Neural crest cell (in vitro differentiated cells): ENCODE measurements around the gene SH3PXD2A. TPM values are rescaled to one million over a fixed set of nuclear protein-coding genes. Genes with fewer than 3 reads are reported as not detected.
A peak's percentile ranks its signal among the peaks of the same experiment; 100 is the strongest.

Experiments used
- DNase-seq: peaks from one replicate; pipeline ENCODE4 v3.0.0; 2021; ENCODE audit warnings: low read depth, mixed read lengths, low spot score
- H3K27ac Mint-ChIP-seq: one replicate; pipeline ENCODE4 v1.8.0; 2021; ENCODE audit warnings: mild to moderate bottlenecking, mixed read lengths; ENCODE audit not compliant: unreplicated experiment
- H3K27me3 Mint-ChIP-seq: 2 replicates; pipeline ENCODE4 v1.8.0; 2021; ENCODE audit warnings: low read depth, mild to moderate bottlenecking, mixed read lengths
- H3K36me3 Mint-ChIP-seq: 2 replicates; pipeline ENCODE4 v1.8.0; 2021; ENCODE audit warnings: low read depth, mild to moderate bottlenecking, mixed read lengths
- H3K4me1 Mint-ChIP-seq: 2 replicates; pipeline ENCODE4 v1.8.0; 2021; ENCODE audit warnings: mixed read lengths
- H3K4me3 Mint-ChIP-seq: one replicate; pipeline ENCODE4 v1.8.0; 2021; ENCODE audit warnings: mild to moderate bottlenecking, mixed read lengths
- H3K9me3 Mint-ChIP-seq: 2 replicates; pipeline ENCODE4 v1.8.0; 2021; ENCODE audit warnings: mixed read lengths
- CTCF ChIP-seq: fragments of 200-600 bp; sonication (generic); conservative IDR thresholded peaks from 2 replicates; pipeline ENCODE4 v1.5.0; 2021; ENCODE audit warnings: antibody characterized with exemption, mild to moderate bottlenecking
- total RNA-seq: library from RNA; stranded (reverse); gene quantifications from 2 replicates; pipeline ENCODE4 v1.2.1, GENCODE V29; 2021

The SH3PXD2A gene
- total RNA-seq, 1 donor from 2014 or later: 22.8 TPM

DNA sequence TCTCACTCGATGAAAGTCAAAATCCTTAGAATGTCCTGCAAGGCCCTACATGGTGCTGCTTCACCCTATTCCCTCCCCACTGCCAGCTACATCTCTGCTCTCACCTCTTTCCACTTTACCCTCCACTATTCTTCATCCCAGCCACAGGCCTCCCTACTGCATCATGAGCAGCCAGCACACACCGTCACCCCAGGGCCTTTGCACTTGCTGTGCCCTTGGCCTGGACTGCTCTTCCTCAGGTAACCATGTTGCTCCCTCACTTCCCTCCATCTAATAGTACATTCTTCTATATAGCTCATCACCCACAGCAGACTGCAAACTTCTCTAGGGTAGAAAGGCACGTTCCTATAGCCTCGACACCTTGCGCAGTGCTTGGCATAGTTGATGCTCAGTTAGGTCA, 167.7 kb downstream of the SH3PXD2A start:
- DNase-seq: no peak
- H3K36me3 Mint-ChIP-seq: no peaks in the 10 kb centered on the region
- no peaks in the 10 kb centered on the region for H3K9me3 Mint-ChIP-seq
- H3K4me3 Mint-ChIP-seq: no peak overlapping the region
- H3K4me1 Mint-ChIP-seq: peaks cover 23% of the 10 kb centered on the region
- H3K27me3 Mint-ChIP-seq: peaks cover 20% of the 10 kb centered on the region
- no peak for TF ChIP-seq CTCF
- H3K27ac Mint-ChIP-seq: no peak overlapping the region

DNA sequence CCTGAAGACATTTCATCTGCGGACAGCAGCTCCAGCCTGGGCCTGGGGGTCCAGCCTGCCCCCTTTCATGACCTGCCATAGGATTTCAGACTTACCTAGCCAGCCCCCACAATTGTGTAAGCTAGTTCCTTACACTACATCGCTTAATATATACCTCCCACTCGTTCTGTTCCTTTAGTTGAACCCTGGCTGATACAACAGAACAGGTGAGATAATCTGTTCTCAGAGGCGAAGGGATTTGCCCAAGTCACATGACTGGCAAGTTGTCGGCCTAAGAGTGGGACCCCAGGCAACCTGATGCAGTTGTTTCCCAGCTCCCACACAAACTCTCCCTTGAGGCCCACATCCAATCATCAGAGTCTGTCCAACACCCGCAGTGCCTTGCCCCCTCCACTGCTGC, 168.2 kb downstream of the SH3PXD2A start:
- H3K27ac Mint-ChIP-seq: no peak overlapping the region

GRCh38 chr10:103685880-103686669, 169.3 kb downstream of the SH3PXD2A start:
- Mint-ChIP-seq H3K27ac (no peak overlapping the region), H3K27me3 (peaks cover 7% of the 10 kb centered on the region), H3K36me3 (no peaks in the 10 kb centered on the region), H3K9me3 (no peaks in the 10 kb centered on the region), H3K4me1 (peaks cover 15% of the 10 kb centered on the region), H3K4me3 (no peak overlapping the region)
- DNase-seq: peak; percentile 77
- peak; percentile 88 for TF ChIP-seq CTCF

More for the DNA sequence above, 168.2 kb downstream of the SH3PXD2A start:
- DNase-seq: no peak
- no peaks in the 10 kb centered on the region for H3K36me3 Mint-ChIP-seq
- H3K27me3 Mint-ChIP-seq: peaks cover 16% of the 10 kb centered on the region
- H3K9me3 Mint-ChIP-seq: no peaks in the 10 kb centered on the region
- no peak for TF ChIP-seq CTCF
- no peak overlapping the region for H3K4me3 Mint-ChIP-seq
- peaks cover 23% of the 10 kb centered on the region for H3K4me1 Mint-ChIP-seq

- DNase-seq: no peak
- Mint-ChIP-seq H3K4me1 (peaks cover 22% of the 10 kb centered on the region), H3K27me3 (no peaks in the 10 kb centered on the region), H3K9me3 (no peaks in the 10 kb centered on the region), H3K27ac (no peak overlapping the region), H3K4me3 (no peak overlapping the region), H3K36me3 (no peaks in the 10 kb centered on the region)
- TF ChIP-seq CTCF: no peak
These were observed 171.5 kb downstream of the SH3PXD2A start for GRCh38 chr10:103683851-103684250.

DNA sequence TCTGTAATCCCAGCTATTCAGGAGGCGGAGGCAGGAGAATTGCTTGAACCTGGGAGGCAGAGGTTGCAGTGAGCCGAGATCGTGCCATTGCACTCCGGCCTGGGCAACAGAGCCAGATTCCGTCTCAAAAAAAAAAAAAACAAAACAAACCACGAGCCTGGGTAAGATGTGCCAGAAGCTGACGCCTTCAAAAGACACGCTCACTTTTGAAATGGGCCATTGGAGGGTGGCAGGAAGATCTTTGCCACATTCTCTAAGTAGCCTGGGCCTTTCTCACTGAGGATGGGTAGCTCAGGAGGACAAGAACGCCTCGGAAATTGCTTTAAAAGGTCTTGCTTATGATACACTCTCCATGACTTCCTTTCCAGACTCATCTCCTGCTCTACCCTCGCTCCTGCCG, 172.7 kb downstream of the SH3PXD2A start:
- Mint-ChIP-seq H3K27ac (no peak overlapping the region), H3K4me3 (no peak overlapping the region), H3K9me3 (no peaks in the 10 kb centered on the region), H3K36me3 (no peaks in the 10 kb centered on the region), H3K27me3 (no peaks in the 10 kb centered on the region), H3K4me1 (peaks cover 31% of the 10 kb centered on the region)
- no peak for DNase-seq
- TF ChIP-seq CTCF: no peak
